K562 (cell line): ENCODE data around the gene ZNF326. TPM values are rescaled to one million over a fixed set of nuclear protein-coding genes. Genes with fewer than 3 reads are reported as not detected.

Source experiments
- CHD7 ChIP-seq: fragments of 200-600 bp; sonication (generic); IDR thresholded peaks from one replicate; pipeline ENCODE4 v1.6.1; 2012; ENCODE audit warnings: mild to moderate bottlenecking, low read depth, low read length, inconsistent platforms
- DACH1 ChIP-seq: fragments of 450-650 bp; IDR thresholded peaks from 2 replicates; pipeline ENCODE4 v1.6.1; 2018; ENCODE audit not compliant: partially characterized antibody
- DMBX1 ChIP-seq: fragments of 250-450 bp; sonication (Bioruptor Pico); IDR thresholded peaks from 2 replicates; pipeline ENCODE4 v1.8.0; 2022; ENCODE audit warnings: inconsistent platforms, mild to moderate bottlenecking, moderate library complexity, borderline replicate concordance
- HDGF ChIP-seq: fragments of 450-650 bp; IDR thresholded peaks from 2 replicates; pipeline ENCODE4 v1.6.1; 2016
- POLR2G ChIP-seq: fragments of 200-400 bp; formaldehyde crosslinking; IDR thresholded peaks from 2 replicates; pipeline ENCODE4 v1.6.1; 2017; ENCODE audit warnings: low read depth, mild to moderate bottlenecking, antibody characterized with exemption, low read length, moderate library complexity
- RBM15 ChIP-seq: fragments of 200-400 bp; formaldehyde crosslinking; IDR thresholded peaks from 2 replicates; pipeline ENCODE4 v1.6.1; 2018; ENCODE audit warnings: mild to moderate bottlenecking, low read length, moderate library complexity; ENCODE audit not compliant: insufficient read depth
- SMAD4 ChIP-seq: fragments of 250-450 bp; sonication (Bioruptor Pico); conservative IDR thresholded peaks from 2 replicates; pipeline ENCODE4 v1.8.0; 2021; ENCODE audit warnings: inconsistent platforms, mild to moderate bottlenecking, moderate library complexity
- SMARCC2 ChIP-seq: fragments of 450-650 bp; IDR thresholded peaks from 2 replicates; pipeline ENCODE4 v1.6.1; 2017; ENCODE audit warnings: antibody characterized with exemption, moderate library complexity, mild to moderate bottlenecking, low read depth
- TCF3 ChIP-seq: sonication (generic); formaldehyde crosslinking; IDR thresholded peaks from 2 replicates; pipeline ENCODE4 v1.4.0; 2020; ENCODE audit warnings: mild to moderate bottlenecking, missing genetic modification reagents
- ZBTB2 ChIP-seq: fragments of 450-650 bp; IDR thresholded peaks from 2 replicates; pipeline ENCODE4 v1.6.1; 2016; ENCODE audit warnings: antibody characterized with exemption
- ZNF551 ChIP-seq: fragments of 250-450 bp; sonication (Bioruptor Pico); IDR thresholded peaks from 2 replicates; pipeline ENCODE4 v1.5.0; 2021; ENCODE audit warnings: mild to moderate bottlenecking, moderate library complexity
- ZNF561 ChIP-seq: fragments of 450-650 bp; formaldehyde crosslinking; conservative IDR thresholded peaks from 2 replicates; pipeline ENCODE4 v1.4.0; 2020; ENCODE audit warnings: mild to moderate bottlenecking, moderate library complexity
- ZNF780A ChIP-seq: fragments of 250-450 bp; sonication (Bioruptor Pico); IDR thresholded peaks from 2 replicates; pipeline ENCODE4 v1.5.0; 2021; ENCODE audit warnings: mild to moderate bottlenecking
- ZNF79 ChIP-seq: fragments of 250-450 bp; sonication (Bioruptor Pico); IDR thresholded peaks from 2 replicates; pipeline ENCODE4 v1.4.0; 2020; ENCODE audit warnings: low read depth, mild to moderate bottlenecking, moderate library complexity
- polyA plus RNA-seq, 8 experiments: library from polyadenylated mRNA; depleted of rRNA in 4 of 8; stranded (reverse) in 5 of 8; unstranded in 3 of 8; fragments of >200 nt; fragmentation: Nextera tagmentation in 2 of 8; fragmentation: Illumina TruSeq in 1 of 8; extraction: Ambion mirVana in 2 of 8; extraction: Trizol in 1 of 8; gene quantifications; 2 replicates each; pipeline versions ENCODE4 v1.2.1 to v1.2.3, GENCODE V29; 2011 to 2014; ENCODE audit warnings: inconsistent platforms in 1 of 8, missing spikeins in 1 of 8
- total RNA-seq, 7 experiments: library from RNA; depleted of rRNA in 6 of 7; stranded (reverse); fragments of >200 nt in 6 of 7; fragmentation: Illumina TruSeq in 2 of 7; extraction: Trizol in 2 of 7; gene quantifications; 2 replicates each; pipeline versions ENCODE4 v1.2.1 to v1.2.3, GENCODE V29; 2011 to 2021; ENCODE audit warnings: low replicate concordance in 1 of 7
- TF ChIP-seq, protein P1 (sequence below): sonication (generic); formaldehyde crosslinking; IDR thresholded peaks from 2 replicates; pipeline ENCODE4 v1.8.1; 2022; ENCODE audit warnings: missing genetic modification reagents

ZNF326 gene
- total and polyA plus RNA-seq, 9 of the 15 experiments (the other 6 are each of a cell fraction or from before 2014, with no cell fraction given): 7.2 to 33.2 (median 20.1) TPM

GRCh38 chr1:89945852-89946476, 48.9 kb upstream of the ZNF326 start (continued):
- no peak for TF ChIP-seq ZBTB2
- no peak for TF ChIP-seq SMAD4 (CRISPR knock-in tag)
- TF ChIP-seq HDGF: no peak
- TF ChIP-seq ZNF551 (CRISPR knock-in tag): no peak
- TF ChIP-seq ZNF79: no peak
- TF ChIP-seq CHD7: no peak
- TF ChIP-seq ZNF561 (CRISPR knock-in tag): no peak
- no peak for TF ChIP-seq DACH1
- TF ChIP-seq RBM15: no peak
- TF ChIP-seq DMBX1: no peak
- no peak for TF ChIP-seq ZNF780A (CRISPR knock-in tag)
- TF ChIP-seq SMARCC2: peak; percentile 40; the same call in 1 of the 2 replicates
- TF ChIP-seq TCF3: peak; percentile 42; the same call in 1 of the 2 replicates
- TF ChIP-seq, protein P1, sequence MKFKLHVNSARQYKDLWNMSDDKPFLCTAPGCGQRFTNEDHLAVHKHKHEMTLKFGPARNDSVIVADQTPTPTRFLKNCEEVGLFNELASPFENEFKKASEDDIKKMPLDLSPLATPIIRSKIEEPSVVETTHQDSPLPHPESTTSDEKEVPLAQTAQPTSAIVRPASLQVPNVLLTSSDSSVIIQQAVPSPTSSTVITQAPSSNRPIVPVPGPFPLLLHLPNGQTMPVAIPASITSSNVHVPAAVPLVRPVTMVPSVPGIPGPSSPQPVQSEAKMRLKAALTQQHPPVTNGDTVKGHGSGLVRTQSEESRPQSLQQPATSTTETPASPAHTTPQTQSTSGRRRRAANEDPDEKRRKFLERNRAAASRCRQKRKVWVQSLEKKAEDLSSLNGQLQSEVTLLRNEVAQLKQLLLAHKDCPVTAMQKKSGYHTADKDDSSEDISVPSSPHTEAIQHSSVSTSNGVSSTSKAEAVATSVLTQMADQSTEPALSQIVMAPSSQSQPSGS (CRISPR knock-in tag): no peak
- TF ChIP-seq POLR2G: no peak
